ENCODE data around the gene EZH2. TPM values are rescaled to one million over a fixed set of nuclear protein-coding genes. Genes with fewer than 3 reads are reported as not detected.

EZH2 gene
- total and polyA plus RNA-seq, 12 donors = 0.53 to 4.6 (median 1.4) TPM

DNA sequence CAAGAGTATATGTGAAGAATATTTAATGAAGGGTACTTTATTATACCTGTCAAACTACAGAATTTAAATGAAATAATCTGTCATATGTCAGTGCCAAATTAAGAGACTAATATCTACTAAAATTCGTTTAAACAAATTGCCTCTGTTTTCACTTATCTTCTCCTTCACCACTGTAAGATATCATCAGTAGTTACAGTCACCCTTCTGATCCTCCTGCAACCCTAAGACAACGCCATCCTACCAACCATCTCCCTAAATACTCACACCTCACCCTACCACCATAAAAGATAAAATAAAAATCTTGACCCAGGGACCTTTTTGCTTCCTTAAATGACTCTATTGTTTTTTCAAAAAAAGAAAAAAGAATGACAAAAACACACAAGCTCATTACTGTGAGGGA, 20.8 kb downstream of the EZH2 start:
- H3K4me3 ChIP-seq = no peak overlapping the region
- ATAC-seq (no peak), DNase-seq (no peak)
- intact Hi-C loops (cut with DNase I) = loop anchor here in 2 of 10 donors (10.0 kb wide), 1 partner anchor 91 kb away; no protein-coding TSS in a partner anchor
- TF ChIP-seq, protein P1, sequence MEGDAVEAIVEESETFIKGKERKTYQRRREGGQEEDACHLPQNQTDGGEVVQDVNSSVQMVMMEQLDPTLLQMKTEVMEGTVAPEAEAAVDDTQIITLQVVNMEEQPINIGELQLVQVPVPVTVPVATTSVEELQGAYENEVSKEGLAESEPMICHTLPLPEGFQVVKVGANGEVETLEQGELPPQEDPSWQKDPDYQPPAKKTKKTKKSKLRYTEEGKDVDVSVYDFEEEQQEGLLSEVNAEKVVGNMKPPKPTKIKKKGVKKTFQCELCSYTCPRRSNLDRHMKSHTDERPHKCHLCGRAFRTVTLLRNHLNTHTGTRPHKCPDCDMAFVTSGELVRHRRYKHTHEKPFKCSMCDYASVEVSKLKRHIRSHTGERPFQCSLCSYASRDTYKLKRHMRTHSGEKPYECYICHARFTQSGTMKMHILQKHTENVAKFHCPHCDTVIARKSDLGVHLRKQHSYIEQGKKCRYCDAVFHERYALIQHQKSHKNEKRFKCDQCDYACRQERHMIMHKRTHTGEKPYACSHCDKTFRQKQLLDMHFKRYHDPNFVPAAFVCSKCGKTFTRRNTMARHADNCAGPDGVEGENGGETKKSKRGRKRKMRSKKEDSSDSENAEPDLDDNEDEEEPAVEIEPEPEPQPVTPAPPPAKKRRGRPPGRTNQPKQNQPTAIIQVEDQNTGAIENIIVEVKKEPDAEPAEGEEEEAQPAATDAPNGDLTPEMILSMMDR (IDR thresholded peaks at IDR 0.05) = no peak
- H3K9me3 ChIP-seq = peaks cover 0 to 16% (median 9%) of the 10 kb centered on the region in 11 donors
- no peak overlapping the region for H3K27ac ChIP-seq
- no peaks in the 10 kb centered on the region for H3K4me1 ChIP-seq
- WGBS, 2 donors = 63 to 72% methylated on average over 2 of the region's 2 CpGs
- H3K27me3 ChIP-seq = no peaks in the 10 kb centered on the region
- H3K36me3 ChIP-seq = no peaks in the 10 kb centered on the region

DNA sequence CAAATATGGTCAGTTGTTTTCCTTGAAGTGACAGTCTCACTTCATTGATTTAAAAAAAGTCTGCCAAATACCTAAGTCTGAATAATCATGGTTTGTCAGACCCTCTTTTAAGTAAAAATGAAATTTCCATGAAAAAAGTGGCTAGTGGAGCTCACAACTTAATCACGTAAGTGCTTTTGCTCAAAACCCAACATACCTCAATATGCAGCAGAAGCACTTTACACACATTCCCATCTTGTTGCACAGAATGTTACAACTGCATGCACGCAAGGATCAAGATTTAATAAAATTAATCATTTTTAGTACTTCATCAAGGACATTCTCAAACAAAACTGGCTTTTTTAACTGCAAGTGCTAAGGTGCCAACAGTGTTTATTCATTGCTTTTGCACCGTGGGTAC, 21.6 kb downstream of the EZH2 start:
- intact Hi-C loops (cut with DNase I) = loop anchor here in 2 of 10 donors (10.0 kb wide), 1 partner anchor 92 kb away; no protein-coding TSS in a partner anchor
- ATAC-seq (no peak), DNase-seq (no peak)
- Histone ChIP-seq H3K4me3 (no peak overlapping the region), H3K36me3 (no peaks in the 10 kb centered on the region), H3K9me3 (peaks cover 0 to 8% (median 5%) of the 10 kb centered on the region in 11 donors), H3K4me1 (no peaks in the 10 kb centered on the region), H3K27me3 (no peaks in the 10 kb centered on the region), H3K27ac (no peak overlapping the region)
- TF ChIP-seq, protein P1 (IDR thresholded peaks at IDR 0.05) = no peak
- WGBS, 2 donors = 93 to 98% methylated on average over 3 of the region's 3 CpGs

DNA sequence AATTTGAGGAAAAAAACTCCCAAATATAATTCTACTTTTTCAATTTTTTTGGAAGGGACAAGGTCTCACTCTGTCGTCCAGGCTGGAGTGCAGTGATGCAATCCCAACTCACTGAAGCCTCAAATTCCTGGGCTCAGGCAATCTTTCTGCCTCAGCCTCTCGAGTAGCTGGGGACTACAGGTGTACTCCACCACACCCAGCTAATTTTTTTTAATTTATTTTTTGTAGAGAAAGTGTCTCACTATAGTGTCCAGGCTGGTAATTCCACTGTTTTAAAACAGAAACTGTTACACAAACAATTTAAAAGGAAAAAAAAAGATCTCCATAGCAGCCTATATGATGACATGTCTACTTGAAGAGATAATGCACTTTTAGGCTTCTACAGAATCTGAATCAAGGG, 25.6 kb downstream of the EZH2 start:
- DNase-seq (no peak), ATAC-seq (no peak)
- Histone ChIP-seq H3K27me3 (no peaks in the 10 kb centered on the region), H3K9me3 (no peaks in the 10 kb centered on the region), H3K27ac (no peak overlapping the region), H3K4me3 (no peak overlapping the region), H3K36me3 (no peaks in the 10 kb centered on the region), H3K4me1 (peaks cover 0 to 9% (median 0%) of the 10 kb centered on the region in 9 donors)
- intact Hi-C loops (cut with DNase I) = loop anchor here in 3 of 10 donors (5.0 to 10.0 kb wide), 3 partner anchors 104 to 274 kb away; no protein-coding TSS in a partner anchor
- 89 to 93% methylated on average over 2 of the region's 2 CpGs for WGBS, 2 donors
- TF ChIP-seq, protein P1 (IDR thresholded peaks at IDR 0.05) = no peak

DNA sequence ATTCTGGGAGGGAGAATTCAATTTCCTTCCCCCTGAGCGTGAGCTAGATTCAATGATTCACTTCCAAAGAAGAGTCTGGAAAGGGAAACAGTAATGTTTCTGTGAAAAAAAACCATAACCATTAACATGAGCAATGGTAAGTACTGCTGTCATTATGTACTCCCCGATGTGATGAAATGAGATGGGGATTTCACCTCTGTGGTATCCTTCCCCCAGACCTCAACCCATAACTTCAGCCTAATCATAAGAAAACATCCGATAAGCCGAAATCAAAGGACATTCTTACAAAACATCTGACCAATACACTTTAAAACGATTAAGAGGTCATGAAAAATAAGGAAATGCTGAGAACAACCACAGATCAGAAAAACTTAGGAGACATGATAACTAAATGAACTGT, 27.2 kb downstream of the EZH2 start:
- H3K9me3 ChIP-seq = no peaks in the 10 kb centered on the region
- intact Hi-C loops (cut with DNase I) = loop anchor here in 4 of 10 donors (2.0 to 10.0 kb wide), 4 partner anchors 105 to 272 kb away; no protein-coding TSS in a partner anchor
- DNase-seq (no peak), ATAC-seq (no peak)
- TF ChIP-seq, protein P1 (IDR thresholded peaks at IDR 0.05) = no peak
- H3K36me3 ChIP-seq = no peaks in the 10 kb centered on the region
- H3K27me3 ChIP-seq = no peaks in the 10 kb centered on the region
- peaks cover 0 to 9% (median 0%) of the 10 kb centered on the region in 9 donors for H3K4me1 ChIP-seq
- no peak overlapping the region for H3K27ac ChIP-seq
- 79 to 88% methylated on average over 5 of the region's 5 CpGs for WGBS, 2 donors
- H3K4me3 ChIP-seq = no peak overlapping the region
